ENCODE results near the gene UBXN2A.

Gene UBXN2A

GRCh38 chr2:24047703-24048033, 107.4 kb downstream of the UBXN2A start:
- no peak for DNase-seq

DNA sequence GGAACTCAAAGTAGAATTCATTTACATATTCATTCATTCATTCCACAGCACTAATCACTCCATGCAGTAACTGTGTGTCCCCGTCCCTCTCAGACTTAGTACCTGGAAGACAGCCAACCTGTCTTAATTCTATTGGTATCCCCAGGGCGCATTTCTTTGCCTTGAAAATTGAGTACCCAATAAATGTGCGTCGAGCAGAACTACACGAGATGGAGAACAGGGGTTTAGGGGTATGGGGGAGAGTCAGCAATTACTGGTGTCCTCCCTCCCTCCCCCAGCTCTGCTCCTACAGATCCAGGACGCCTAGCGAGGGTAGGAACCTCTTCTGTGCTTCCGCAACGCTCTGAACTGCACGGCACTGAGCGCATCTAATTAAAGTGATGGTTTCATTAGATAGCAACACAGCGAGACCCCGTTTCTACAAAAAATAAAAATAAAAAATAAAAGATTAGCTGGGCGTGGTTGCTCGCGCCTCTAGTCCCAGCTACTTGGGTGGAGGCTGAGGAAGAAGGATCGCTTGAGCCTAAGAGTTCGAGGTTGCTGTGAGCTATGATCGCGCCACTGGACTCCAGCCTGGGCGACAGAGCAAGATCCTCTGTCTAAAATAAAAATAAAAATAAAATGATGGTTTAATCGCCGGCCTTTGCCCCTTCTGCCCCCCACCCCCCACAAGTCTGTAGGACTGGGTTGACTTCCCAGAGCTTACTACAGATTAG, 108.7 kb downstream of the UBXN2A start:
- DNase-seq: no peak

- peak; percentile 60 for DNase-seq
Measured at GRCh38 chr2:24049485-24050021, 109.3 kb downstream of the UBXN2A start, which contains the start of gene FKBP1B. Gene FKBP1B (plus strand): TSS chr2:24049741. CDS start chr2:24049850, 109 bp downstream.

GRCh38 chr2:24050041-24050979, 110.0 kb downstream of the UBXN2A start:
- peak; percentile 57 for DNase-seq

DNA sequence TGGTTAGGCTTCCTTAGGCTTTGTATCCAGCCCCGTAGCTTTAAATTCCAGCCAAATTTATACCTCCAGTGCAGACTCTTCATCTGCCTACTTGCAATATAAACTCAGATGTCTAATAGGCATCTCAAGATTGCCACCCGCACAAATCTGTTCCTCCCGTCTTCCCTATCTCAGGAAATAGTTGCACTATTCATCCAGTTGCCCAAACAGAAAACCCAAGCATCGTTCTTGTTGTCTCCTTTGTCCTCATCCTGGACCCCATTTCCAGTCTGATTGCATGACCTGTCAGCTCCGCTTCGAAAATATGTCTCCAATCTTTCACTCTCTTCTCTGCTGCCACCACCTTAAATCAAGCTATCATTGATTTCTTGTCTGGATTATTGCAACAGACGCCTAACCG, 111.6 kb downstream of the UBXN2A start:
- no peak for DNase-seq

- DNase-seq: no peak
Measured at GRCh38 chr2:24052951-24053350, 112.7 kb downstream of the UBXN2A start.

Data from right forelimb (tissue), 1 donor.